ENCODE measurements around the gene OSBPL3. TPM values are rescaled to one million over a fixed set of nuclear protein-coding genes. Genes with fewer than 3 reads are reported as not detected.

Gene OSBPL3
- total RNA-seq, 1 experiment from 2014 or later = 39.4 TPM

GRCh38 chr7:24896031-24896501 is 83.9 kb downstream of the OSBPL3 start:
- DNase-seq (ENCODE audit: low read depth) = no peak

GRCh38 chr7:24894429-24895221 is 85.4 kb downstream of the OSBPL3 start:
- DNase-seq (ENCODE audit: low read depth) = peak; percentile 38

- peak; percentile 63 for DNase-seq (ENCODE audit: low read depth)
These were observed 88.7 kb downstream of the OSBPL3 start for GRCh38 chr7:24891311-24891735.

- no peak for DNase-seq (ENCODE audit: low read depth)
These were observed 90.4 kb downstream of the OSBPL3 start for GRCh38 chr7:24889611-24890010.

GRCh38 chr7:24888653-24889052 is 91.3 kb downstream of the OSBPL3 start:
- DNase-seq (ENCODE audit: low read depth) = no peak

GRCh38 chr7:24885716-24886115 is 94.3 kb downstream of the OSBPL3 start:
- no peak for DNase-seq (ENCODE audit: low read depth)

- DNase-seq (ENCODE audit: low read depth) = no peak
These were observed 94.7 kb downstream of the OSBPL3 start for GRCh38 chr7:24885305-24885704.

GRCh38 chr7:24884401-24884800 is 95.6 kb downstream of the OSBPL3 start:
- DNase-seq (ENCODE audit: low read depth) = no peak

- no peak for DNase-seq (ENCODE audit: low read depth)
These were observed 96.4 kb downstream of the OSBPL3 start for GRCh38 chr7:24883622-24884013.

GRCh38 chr7:24882989-24883621 is 96.9 kb downstream of the OSBPL3 start:
- DNase-seq (ENCODE audit: low read depth) = peak; percentile 93

- peak; percentile 49 for DNase-seq (ENCODE audit: low read depth)
These were observed 98.4 kb downstream of the OSBPL3 start for GRCh38 chr7:24881623-24882022.

- no peak for DNase-seq (ENCODE audit: low read depth)
These were observed 99.1 kb downstream of the OSBPL3 start for GRCh38 chr7:24880886-24881285.

GRCh38 chr7:24879291-24879690 is 100.7 kb downstream of the OSBPL3 start:
- peak; percentile 67 for DNase-seq (ENCODE audit: low read depth)

GRCh38 chr7:24877790-24878311 is 102.1 kb downstream of the OSBPL3 start:
- peak; percentile 65 for DNase-seq (ENCODE audit: low read depth)

- no peak for DNase-seq (ENCODE audit: low read depth)
These were observed 105.2 kb downstream of the OSBPL3 start for GRCh38 chr7:24874791-24875190.

- DNase-seq (ENCODE audit: low read depth) = no peak
These were observed 106.0 kb downstream of the OSBPL3 start for GRCh38 chr7:24873944-24874343.

GRCh38 chr7:24871770-24872169 is 108.2 kb downstream of the OSBPL3 start:
- DNase-seq (ENCODE audit: low read depth) = no peak

GRCh38 chr7:24870766-24871165 is 109.2 kb downstream of the OSBPL3 start:
- DNase-seq (ENCODE audit: low read depth) = peak; percentile 30

GRCh38 chr7:24869572-24869971 is 110.4 kb downstream of the OSBPL3 start:
- peak; percentile 85 for DNase-seq (ENCODE audit: low read depth)

GRCh38 chr7:24868741-24869140 is 111.2 kb downstream of the OSBPL3 start:
- no peak for DNase-seq (ENCODE audit: low read depth)

GRCh38 chr7:24866004-24866615 is 113.9 kb downstream of the OSBPL3 start:
- peak; percentile 41 for DNase-seq (ENCODE audit: low read depth)

- DNase-seq (ENCODE audit: low read depth) = no peak
These were observed 115.7 kb downstream of the OSBPL3 start for GRCh38 chr7:24864214-24864817.
